H9 (cell line): Measurements from ENCODE around the gene ETV7. TPM values are rescaled to one million over a fixed set of nuclear protein-coding genes. Genes with fewer than 3 reads are reported as not detected.

Source experiments
- DNase-seq: peaks from one replicate; pipeline ENCODE4 v3.0.0-alpha.2; 2017
- H2AFZ ChIP-seq: one replicate; pipeline ENCODE4 v1.6.1; 2013; ENCODE audit warnings: mild to moderate bottlenecking, low read length, control low read depth, moderate library complexity
- H2AK5ac ChIP-seq: 2 replicates; pipeline ENCODE4 v1.6.1; 2013; ENCODE audit warnings: low read length, control low read depth, mixed read lengths; ENCODE audit not compliant: insufficient read length
- H2BK120ac ChIP-seq: one replicate; pipeline ENCODE4 v1.6.1; 2013; ENCODE audit warnings: low read depth, mild to moderate bottlenecking, low read length, control low read depth, inconsistent platforms; ENCODE audit not compliant: poor library complexity, severe bottlenecking
- H2BK12ac ChIP-seq: 2 replicates; pipeline ENCODE4 v1.6.1; 2013; ENCODE audit warnings: low read length, control low read depth, mixed read lengths, low read depth; ENCODE audit not compliant: insufficient read length
- H2BK15ac ChIP-seq: 2 replicates; pipeline ENCODE4 v1.6.1; 2013; ENCODE audit warnings: low read depth, low read length, control low read depth
- H2BK20ac ChIP-seq: one replicate; pipeline ENCODE4 v1.6.1; 2013; ENCODE audit warnings: low read depth, mild to moderate bottlenecking, low read length, control low read depth, inconsistent platforms; ENCODE audit not compliant: poor library complexity, severe bottlenecking
- H2BK5ac ChIP-seq: 2 replicates; pipeline ENCODE4 v1.6.1; 2013; ENCODE audit warnings: low read length, control low read depth, mixed read lengths; ENCODE audit not compliant: insufficient read length
- H3K14ac ChIP-seq: 2 replicates; pipeline ENCODE4 v1.6.1; 2013; ENCODE audit warnings: low read length, control low read depth; ENCODE audit not compliant: insufficient read depth
- H3K18ac ChIP-seq: 2 replicates; pipeline ENCODE4 v1.6.1; 2013; ENCODE audit warnings: low read depth, mild to moderate bottlenecking, mixed read lengths, low read length, control low read depth; ENCODE audit not compliant: insufficient read length
- H3K23ac ChIP-seq: 2 replicates; pipeline ENCODE4 v1.6.1; 2013; ENCODE audit warnings: low read length, control low read depth, mixed read lengths, low read depth; ENCODE audit not compliant: insufficient read length
- H3K23me2 ChIP-seq: 2 replicates; pipeline ENCODE4 v1.6.1; 2013; ENCODE audit warnings: low read depth, mild to moderate bottlenecking, mixed read lengths, low read length, control low read depth; ENCODE audit not compliant: insufficient read length, poor library complexity, severe bottlenecking
- H3K27ac ChIP-seq: 2 replicates; pipeline ENCODE4 v1.5.1; 2013; ENCODE audit warnings: low read length, control low read depth, mixed read lengths, low read depth; ENCODE audit not compliant: insufficient read length
- H3K27me3 ChIP-seq: 2 replicates; pipeline ENCODE4 v1.6.1; 2013; ENCODE audit warnings: low read length, control low read depth, inconsistent platforms; ENCODE audit not compliant: insufficient read depth
- H3K4ac ChIP-seq: 2 replicates; pipeline ENCODE4 v1.6.1; 2013; ENCODE audit warnings: low read depth, mild to moderate bottlenecking, control low read depth, inconsistent platforms, low read length, moderate library complexity
- H3K4me1 ChIP-seq: 2 replicates; pipeline ENCODE4 v1.6.1; 2013; ENCODE audit warnings: low read length, control low read depth, inconsistent platforms; ENCODE audit not compliant: insufficient read depth
- H3K4me2 ChIP-seq: 2 replicates; pipeline ENCODE4 v1.6.1; 2013; ENCODE audit warnings: low read length, control low read depth, mixed read lengths; ENCODE audit not compliant: insufficient read length, insufficient read depth
- H3K56ac ChIP-seq: 2 replicates; pipeline ENCODE4 v1.6.1; 2013; ENCODE audit warnings: low read depth, mild to moderate bottlenecking, mixed read lengths, low read length, control low read depth; ENCODE audit not compliant: insufficient read length
- H3K79me1 ChIP-seq: 2 replicates; pipeline ENCODE4 v1.6.1; 2013; ENCODE audit warnings: low read depth, mild to moderate bottlenecking, moderate library complexity, low read length, control low read depth, inconsistent platforms; ENCODE audit not compliant: insufficient read depth, poor library complexity, severe bottlenecking
- H3K79me2 ChIP-seq: 2 replicates; pipeline ENCODE4 v1.6.1; 2013; ENCODE audit warnings: low read length, control low read depth, inconsistent platforms; ENCODE audit not compliant: insufficient read depth
- H3K9ac ChIP-seq: 2 replicates; pipeline ENCODE4 v1.6.1; 2013; ENCODE audit warnings: low read length, control low read depth, mixed read lengths; ENCODE audit not compliant: insufficient read length; ENCODE audit errors: extremely low read depth
- H3K9me3 ChIP-seq: one replicate; pipeline ENCODE4 v1.6.1; 2013; ENCODE audit warnings: low read depth, low read length, inconsistent platforms; ENCODE audit not compliant: control insufficient read depth
- H3T11ph ChIP-seq: one replicate; pipeline ENCODE4 v1.6.1; 2013; ENCODE audit warnings: mild to moderate bottlenecking, low read length, control low read depth, inconsistent platforms
- H4K20me1 ChIP-seq: one replicate; pipeline ENCODE4 v1.6.1; 2013; ENCODE audit not compliant: control insufficient read depth, insufficient read length, insufficient read depth
- H4K5ac ChIP-seq: 2 replicates; pipeline ENCODE4 v1.6.1; 2013; ENCODE audit warnings: low read depth, mild to moderate bottlenecking, mixed read lengths, low read length, control low read depth; ENCODE audit not compliant: insufficient read length
- H4K8ac ChIP-seq: replicated peaks from 2 replicates; pipeline ENCODE4 v1.6.1; 2013; ENCODE audit warnings: low read length, control low read depth, mixed read lengths, low read depth; ENCODE audit not compliant: insufficient read length
- H4K91ac ChIP-seq: 2 replicates; pipeline ENCODE4 v1.6.1; 2013; ENCODE audit warnings: low read depth, mild to moderate bottlenecking, moderate library complexity, mixed read lengths, low read length, control low read depth; ENCODE audit not compliant: insufficient read length
- H3K27ac Mint-ChIP-seq, 3 experiments: 2 replicates in 2 of 3; 3 replicates in 1 of 3; pipeline ENCODE4 v1.8.0; 2020 to 2021; ENCODE audit warnings: mixed read lengths in 3 of 3, mild to moderate bottlenecking in 1 of 3, moderate library complexity in 1 of 3
- H3K27me3 Mint-ChIP-seq: 2 replicates; pipeline ENCODE4 v1.8.0; 2021; ENCODE audit warnings: low read depth, mild to moderate bottlenecking, moderate library complexity, mixed read lengths
- H3K36me3 Mint-ChIP-seq, 3 experiments: 2 replicates in 2 of 3; 3 replicates in 1 of 3; pipeline ENCODE4 v1.8.0; 2020 to 2021; ENCODE audit warnings: low read depth in 3 of 3, mixed read lengths in 3 of 3; ENCODE audit not compliant: insufficient read depth in 1 of 3
- H3K4me1 Mint-ChIP-seq, 2 experiments: 2 replicates each; pipeline ENCODE4 v1.8.0; 2020; ENCODE audit warnings: mixed read lengths in 2 of 2
- H3K4me3 Mint-ChIP-seq, 2 experiments: 2 replicates in 1 of 2; 3 replicates in 1 of 2; pipeline ENCODE4 v1.8.0; 2020 to 2021; ENCODE audit warnings: mild to moderate bottlenecking in 2 of 2, mixed read lengths in 2 of 2, moderate library complexity in 1 of 2
- H3K9me3 Mint-ChIP-seq, 2 experiments: 2 replicates in 1 of 2; 3 replicates in 1 of 2; pipeline ENCODE4 v1.8.0; 2020; ENCODE audit warnings: mild to moderate bottlenecking in 2 of 2, mixed read lengths in 2 of 2, moderate library complexity in 1 of 2
- WGBS: extraction: QIAGEN DNeasy Blood & Tissue Kit; methylation state at CpG from one replicate; pipeline ENCODE4 v1.1.7; 2013; ENCODE audit warnings: missing lambda C conversion rate, low lambda C conversion rate, mixed read lengths; ENCODE audit not compliant: insufficient read length; ENCODE audit errors: extremely low coverage; 5-methylcytosine and 5-hydroxymethylcytosine counted together
- total RNA-seq: library from RNA; stranded (reverse); gene quantifications from 2 replicates; pipeline ENCODE4 v1.2.1, GENCODE V29; 2021
- TF ChIP-seq, protein P1 (sequence below): fragments of 200-600 bp; sonication (generic); conservative IDR thresholded peaks from 3 replicates; pipeline ENCODE4 v1.8.0; 2021; ENCODE audit warnings: antibody characterized with exemption, mild to moderate bottlenecking

ETV7 gene
- total RNA-seq, 1 experiment from 2014 or later: 0.92 TPM

DNA sequence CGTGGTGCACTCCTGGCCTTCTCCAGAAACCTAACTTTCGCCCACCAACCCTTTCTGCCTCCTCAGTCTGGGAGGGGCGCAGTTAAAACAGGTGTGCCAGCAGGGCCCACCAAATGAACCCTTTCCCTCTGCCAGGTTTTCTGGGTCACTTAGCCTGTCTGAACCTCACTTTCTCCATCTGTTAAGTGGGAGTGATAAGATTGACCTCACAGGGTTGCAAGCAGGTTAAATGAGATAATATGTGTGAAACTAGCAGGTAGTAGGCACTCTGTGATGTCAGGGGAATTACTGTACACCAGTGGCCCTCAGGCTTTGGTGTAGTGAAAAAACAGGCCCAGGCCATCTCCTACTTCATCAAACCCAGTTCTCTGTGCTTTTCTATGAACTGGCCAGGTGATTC, 64.9 kb downstream of the ETV7 start:
- Histone ChIP-seq H3K9me3 (no peaks in the 10 kb centered on the region), H3K9ac (no peak overlapping the region), H3T11ph (no peak overlapping the region), H3K27ac (no peak overlapping the region), H2AFZ (no peak overlapping the region), H3K4ac (no peak overlapping the region), H2BK120ac (no peak overlapping the region), H2BK5ac (no peak overlapping the region), H4K5ac (no peak overlapping the region), H3K18ac (no peak overlapping the region), H2AK5ac (no peak overlapping the region), H4K91ac (no peak overlapping the region), H4K20me1 (no peaks in the 10 kb centered on the region), H3K4me1 (no peaks in the 10 kb centered on the region), H3K4me2 (no peak overlapping the region), H3K23ac (no peak overlapping the region), H3K79me1 (no peaks in the 10 kb centered on the region), H3K79me2 (no peaks in the 10 kb centered on the region), H3K56ac (no peak overlapping the region), H2BK12ac (no peak overlapping the region), H2BK15ac (no peak overlapping the region), H3K23me2 (no peaks in the 10 kb centered on the region), H4K8ac (no peak overlapping the region), H3K27me3 (no peaks in the 10 kb centered on the region), H3K14ac (no peak overlapping the region), H2BK20ac (no peak overlapping the region)
- Mint-ChIP-seq H3K4me3 (no peak overlapping the region), H3K27ac (no peak overlapping the region), H3K36me3 (no peaks in the 10 kb centered on the region), H3K27me3 (peaks cover 1% of the 10 kb centered on the region), H3K9me3 (no peaks in the 10 kb centered on the region; a peak in 1 of 5 replicates), H3K4me1 (peaks cover 24 to 49% of the 10 kb centered on the region in 2 experiments)
- WGBS: no CpG with 5 or more reads among the region's 3 CpGs
- DNase-seq: no peak
- TF ChIP-seq, protein P1, sequence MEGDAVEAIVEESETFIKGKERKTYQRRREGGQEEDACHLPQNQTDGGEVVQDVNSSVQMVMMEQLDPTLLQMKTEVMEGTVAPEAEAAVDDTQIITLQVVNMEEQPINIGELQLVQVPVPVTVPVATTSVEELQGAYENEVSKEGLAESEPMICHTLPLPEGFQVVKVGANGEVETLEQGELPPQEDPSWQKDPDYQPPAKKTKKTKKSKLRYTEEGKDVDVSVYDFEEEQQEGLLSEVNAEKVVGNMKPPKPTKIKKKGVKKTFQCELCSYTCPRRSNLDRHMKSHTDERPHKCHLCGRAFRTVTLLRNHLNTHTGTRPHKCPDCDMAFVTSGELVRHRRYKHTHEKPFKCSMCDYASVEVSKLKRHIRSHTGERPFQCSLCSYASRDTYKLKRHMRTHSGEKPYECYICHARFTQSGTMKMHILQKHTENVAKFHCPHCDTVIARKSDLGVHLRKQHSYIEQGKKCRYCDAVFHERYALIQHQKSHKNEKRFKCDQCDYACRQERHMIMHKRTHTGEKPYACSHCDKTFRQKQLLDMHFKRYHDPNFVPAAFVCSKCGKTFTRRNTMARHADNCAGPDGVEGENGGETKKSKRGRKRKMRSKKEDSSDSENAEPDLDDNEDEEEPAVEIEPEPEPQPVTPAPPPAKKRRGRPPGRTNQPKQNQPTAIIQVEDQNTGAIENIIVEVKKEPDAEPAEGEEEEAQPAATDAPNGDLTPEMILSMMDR: no peak
